ENCODE results near the gene VPS35.

The VPS35 gene

DNA sequence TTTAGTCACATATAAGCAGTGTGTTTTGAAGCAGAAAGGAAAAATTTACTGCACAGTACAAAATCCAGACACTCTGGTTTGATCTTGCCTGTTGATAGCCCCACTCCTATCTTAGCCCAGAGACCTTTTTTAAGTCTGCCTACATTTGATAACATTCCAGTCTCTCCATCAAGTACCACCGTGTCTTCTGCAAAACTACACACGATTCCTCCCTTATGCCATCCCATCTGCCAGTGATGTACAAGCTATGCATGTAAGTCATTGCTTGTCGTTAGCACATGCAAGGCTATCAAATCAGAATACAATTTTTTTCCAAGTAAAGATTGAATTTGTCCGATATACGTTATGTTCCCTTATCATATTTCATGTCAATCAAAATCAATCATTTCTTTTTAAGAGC lies 82.7 kb downstream of the VPS35 start:
- no peak for DNase-seq

All from NCI-H2029 treated with DMSO at 0.1 percent for 48 hours (cell line).